ACC112 (cell line): Measurements from ENCODE around the gene LRP2BP.
A peak's percentile ranks its signal among the peaks of the same experiment; 100 is the strongest.

Experiments used
- H2AFZ ChIP-seq: fragments of 200-600 bp; sonication (generic); one replicate; pipeline ENCODE4 v1.6.0; 2017; ENCODE audit warnings: antibody characterized with exemption, low read length; ENCODE audit not compliant: unreplicated experiment
- H3K27ac ChIP-seq: fragments of 200-600 bp; sonication (generic); 2 replicates; pipeline ENCODE4 v1.5.1; 2014; ENCODE audit warnings: low read depth, mild to moderate bottlenecking, antibody characterized with exemption, low read length, moderate library complexity
- H3K27me3 ChIP-seq: fragments of 200-600 bp; sonication (generic); 2 replicates; pipeline ENCODE4 v1.6.1; 2014; ENCODE audit warnings: mild to moderate bottlenecking, antibody characterized with exemption, low read length, moderate library complexity, mixed read lengths; ENCODE audit not compliant: insufficient read depth
- H3K36me3 ChIP-seq: fragments of 200-600 bp; sonication (generic); 2 replicates; pipeline ENCODE4 v1.6.1; 2016; ENCODE audit warnings: mild to moderate bottlenecking, antibody characterized with exemption, low read length, moderate library complexity, mixed read lengths; ENCODE audit not compliant: insufficient read depth
- H3K4me1 ChIP-seq: fragments of 200-600 bp; sonication (generic); one replicate; pipeline ENCODE4 v1.6.1; 2016; ENCODE audit warnings: low read length, mixed read lengths; ENCODE audit not compliant: insufficient read depth, unreplicated experiment, control insufficient read depth
- H3K4me3 ChIP-seq: fragments of 200-600 bp; sonication (generic); 2 replicates; pipeline ENCODE4 v1.5.1; 2014; ENCODE audit warnings: mild to moderate bottlenecking, low read depth, low read length
- H3K79me2 ChIP-seq: fragments of 200-600 bp; sonication (generic); one replicate; pipeline ENCODE4 v1.6.0; 2016; ENCODE audit warnings: low read length; ENCODE audit not compliant: control insufficient read depth, unreplicated experiment, insufficient read depth

LRP2BP gene

DNA sequence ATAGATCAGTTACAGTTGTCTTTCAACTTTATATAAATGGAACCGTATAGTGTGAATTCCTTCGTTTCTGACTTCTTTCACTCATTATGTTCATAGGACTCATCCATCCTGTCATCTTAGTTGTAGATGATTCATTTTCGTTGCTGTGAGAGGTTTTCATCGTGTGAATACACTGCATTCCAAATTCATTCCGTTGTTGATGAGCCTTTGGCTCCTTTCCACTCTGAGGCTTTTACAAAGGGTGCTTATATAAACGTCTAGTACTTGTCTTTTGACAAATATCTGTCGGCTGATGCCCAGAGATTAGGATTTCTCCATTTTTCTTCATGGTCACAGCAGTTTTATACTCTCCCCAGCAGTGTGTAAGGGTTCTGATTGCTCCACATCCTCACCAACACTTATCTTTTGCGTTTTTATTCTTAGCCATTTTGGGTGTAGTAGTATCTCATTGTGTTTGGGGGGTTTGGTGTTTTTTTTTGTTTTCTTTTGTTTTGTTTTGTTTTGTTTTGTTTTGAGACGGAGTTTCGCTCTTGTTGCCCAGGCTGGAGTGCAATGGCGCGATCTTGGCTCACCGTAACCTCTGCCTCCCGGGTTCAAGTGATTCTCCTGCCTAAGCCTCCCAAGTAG is 48.6 kb downstream of the LRP2BP start:
- peaks cover 24% of the 10 kb centered on the region for H3K36me3 ChIP-seq
- H3K79me2 ChIP-seq = no peaks in the 10 kb centered on the region
- peak overlapping the region; percentile 58 for H3K27ac ChIP-seq
- peaks cover 28% of the 10 kb centered on the region for H3K4me1 ChIP-seq
- H3K4me3 ChIP-seq = no peak overlapping the region
- H2AFZ ChIP-seq = no peak overlapping the region
- no peaks in the 10 kb centered on the region for H3K27me3 ChIP-seq

DNA sequence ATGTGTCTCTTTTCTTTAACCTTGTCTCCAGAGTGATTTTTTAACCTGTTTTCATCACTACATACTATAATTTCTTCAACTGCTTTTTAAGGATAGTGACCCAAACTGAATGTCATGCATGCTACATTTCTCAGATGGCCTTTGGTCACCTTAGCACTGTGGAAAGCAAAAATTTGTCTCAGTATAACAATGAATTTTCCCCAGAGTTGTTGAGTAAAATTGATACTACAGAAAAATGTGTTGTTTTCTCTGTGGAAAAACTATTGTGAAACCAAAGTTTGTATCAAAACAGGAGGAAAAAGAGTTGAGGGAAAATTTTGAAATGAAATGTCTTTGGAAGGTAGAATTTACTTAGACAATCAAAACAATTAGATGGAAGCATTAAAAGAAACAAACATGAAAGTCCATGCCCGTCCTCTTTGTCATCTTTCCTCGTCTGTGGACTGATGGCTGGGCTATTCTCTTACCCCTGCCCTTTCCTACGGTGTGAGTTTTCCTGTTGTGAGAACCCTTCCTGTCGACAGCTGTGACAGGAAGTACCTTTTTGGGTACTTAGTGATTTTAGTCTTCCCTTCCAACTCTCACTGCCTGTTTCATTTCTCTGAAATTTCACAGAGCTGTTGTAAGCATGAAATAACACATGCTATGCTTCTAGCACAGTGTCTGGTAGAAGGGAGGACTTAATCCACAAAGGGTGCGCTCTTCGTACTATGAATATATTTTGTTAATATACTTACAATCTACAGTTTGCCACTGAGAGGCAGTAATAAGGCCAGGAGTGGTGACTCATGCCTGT is 50.8 kb downstream of the LRP2BP start:
- peak overlapping the region; percentile 67 for H3K4me3 ChIP-seq
- H3K4me1 ChIP-seq = peaks cover 28% of the 10 kb centered on the region
- peak overlapping the region; percentile 19 for H2AFZ ChIP-seq
- H3K79me2 ChIP-seq = no peaks in the 10 kb centered on the region
- no peaks in the 10 kb centered on the region for H3K27me3 ChIP-seq
- H3K36me3 ChIP-seq = peaks cover 26% of the 10 kb centered on the region
- H3K27ac ChIP-seq = peak overlapping the region; percentile 89

DNA sequence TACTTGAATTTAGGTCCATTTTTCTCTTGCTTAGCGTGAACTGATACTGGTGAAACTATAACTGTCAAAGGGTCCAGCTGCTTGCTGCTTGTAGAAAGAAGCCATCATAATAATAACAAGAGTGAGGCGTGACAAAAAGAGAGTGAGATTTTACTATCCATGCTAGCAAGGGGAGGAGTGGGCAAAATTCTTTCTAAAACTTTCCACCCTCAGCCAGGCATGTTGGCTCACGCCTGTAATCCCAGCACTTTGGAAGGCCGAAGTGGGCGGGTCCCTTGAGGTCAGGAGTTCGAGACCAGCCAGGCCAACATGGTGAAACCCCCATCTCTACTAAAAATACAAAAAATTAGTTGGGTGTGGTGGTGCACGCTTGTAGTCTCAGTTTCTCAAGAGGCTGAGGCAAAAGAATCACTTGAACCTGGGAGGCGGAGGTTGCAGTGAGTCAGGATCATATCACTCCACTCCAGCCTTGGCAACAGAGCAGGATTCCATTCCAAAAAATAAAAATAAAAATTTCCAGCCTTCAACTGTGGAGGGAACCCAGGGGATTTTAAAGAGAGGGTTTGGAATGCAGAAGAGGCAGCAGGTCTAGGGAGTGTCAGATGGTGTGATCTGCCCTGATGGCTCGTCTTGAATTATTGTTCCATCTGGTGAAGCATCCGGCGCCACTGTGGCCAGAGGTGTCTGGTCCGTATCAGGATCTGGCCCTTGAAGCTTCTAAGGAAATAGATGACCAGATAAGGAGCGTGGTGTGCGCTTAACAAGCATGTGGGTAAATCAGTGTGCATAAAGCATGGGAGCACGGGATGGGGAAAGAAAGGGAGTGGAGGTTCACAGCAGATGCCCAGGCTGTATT is 51.8 kb downstream of the LRP2BP start:
- Histone ChIP-seq H3K4me3 (peak overlapping the region; percentile 67), H3K4me1 (peaks cover 28% of the 10 kb centered on the region), H3K36me3 (peaks cover 22% of the 10 kb centered on the region), H3K27ac (peak overlapping the region; percentile 89), H3K79me2 (no peaks in the 10 kb centered on the region), H3K27me3 (no peaks in the 10 kb centered on the region), H2AFZ (peak overlapping the region; percentile 7)

DNA sequence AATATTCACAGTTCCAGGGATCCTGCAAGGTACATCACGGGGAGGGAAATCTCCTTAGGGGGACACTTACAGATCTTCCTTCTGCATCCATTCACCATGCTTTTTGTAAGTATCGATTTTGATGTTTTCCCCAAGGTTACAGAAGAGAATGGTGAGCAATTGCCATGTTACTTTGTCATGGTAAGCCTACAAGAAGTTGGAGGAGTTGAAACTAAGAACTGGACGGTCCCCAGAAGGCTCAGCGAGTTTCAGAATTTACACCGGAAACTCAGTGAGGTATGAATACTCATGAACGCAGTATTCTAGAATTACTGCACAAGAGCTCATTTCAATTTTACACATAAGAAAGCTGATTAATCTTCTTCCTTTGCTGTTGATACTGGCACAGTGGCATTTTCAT is 53.9 kb downstream of the LRP2BP start:
- Histone ChIP-seq H3K4me1 (peaks cover 25% of the 10 kb centered on the region), H3K27ac (no peak overlapping the region), H2AFZ (no peak overlapping the region), H3K27me3 (no peaks in the 10 kb centered on the region), H3K4me3 (no peak overlapping the region), H3K79me2 (no peaks in the 10 kb centered on the region), H3K36me3 (peaks cover 18% of the 10 kb centered on the region)

DNA sequence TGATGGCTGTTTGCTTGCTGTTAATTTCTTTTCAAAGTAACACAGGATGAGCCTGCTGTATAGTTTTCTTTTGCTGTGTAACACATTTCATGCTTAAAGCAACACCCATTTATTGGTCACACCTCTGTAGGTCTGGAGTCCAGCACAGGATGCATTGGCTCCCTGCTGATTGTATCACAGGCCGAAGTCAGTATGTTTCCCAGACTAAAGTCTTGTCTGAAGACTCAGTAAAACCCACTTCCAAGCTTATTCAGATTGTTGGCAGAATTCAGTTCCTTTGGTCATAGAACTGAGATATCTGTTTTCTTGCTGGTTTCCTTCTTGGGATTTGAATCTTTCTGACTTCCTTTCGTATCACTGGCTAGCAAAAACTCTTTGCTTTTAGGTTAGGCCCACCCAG is 54.3 kb downstream of the LRP2BP start:
- no peak overlapping the region for H3K4me3 ChIP-seq
- peaks cover 16% of the 10 kb centered on the region for H3K36me3 ChIP-seq
- no peak overlapping the region for H3K27ac ChIP-seq
- H2AFZ ChIP-seq = no peak overlapping the region
- H3K79me2 ChIP-seq = no peaks in the 10 kb centered on the region
- H3K4me1 ChIP-seq = peaks cover 23% of the 10 kb centered on the region
- H3K27me3 ChIP-seq = no peaks in the 10 kb centered on the region

DNA sequence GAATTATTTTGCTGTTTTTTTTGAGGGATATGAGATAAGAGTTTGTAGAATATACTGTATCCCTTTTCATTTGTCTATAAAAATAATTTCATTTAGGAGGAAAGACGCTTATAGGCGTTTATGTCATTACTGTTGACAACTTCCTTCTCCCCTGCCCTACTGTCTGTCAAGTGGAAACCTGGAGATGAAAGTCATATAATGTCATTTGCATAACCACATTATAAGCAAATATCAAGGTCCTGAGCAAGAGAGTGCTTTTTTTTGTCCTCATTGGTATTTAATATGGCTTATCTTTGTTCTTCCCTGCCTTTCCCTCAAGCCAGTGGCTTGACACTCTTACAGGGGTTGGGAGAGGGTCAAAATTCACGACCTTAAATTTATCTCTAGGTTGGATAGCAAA is 55.8 kb downstream of the LRP2BP start:
- H2AFZ ChIP-seq = no peak overlapping the region
- H3K27me3 ChIP-seq = no peaks in the 10 kb centered on the region
- H3K4me3 ChIP-seq = no peak overlapping the region
- H3K27ac ChIP-seq = no peak overlapping the region
- no peaks in the 10 kb centered on the region for H3K79me2 ChIP-seq
- peaks cover 20% of the 10 kb centered on the region for H3K36me3 ChIP-seq
- peaks cover 17% of the 10 kb centered on the region for H3K4me1 ChIP-seq

DNA sequence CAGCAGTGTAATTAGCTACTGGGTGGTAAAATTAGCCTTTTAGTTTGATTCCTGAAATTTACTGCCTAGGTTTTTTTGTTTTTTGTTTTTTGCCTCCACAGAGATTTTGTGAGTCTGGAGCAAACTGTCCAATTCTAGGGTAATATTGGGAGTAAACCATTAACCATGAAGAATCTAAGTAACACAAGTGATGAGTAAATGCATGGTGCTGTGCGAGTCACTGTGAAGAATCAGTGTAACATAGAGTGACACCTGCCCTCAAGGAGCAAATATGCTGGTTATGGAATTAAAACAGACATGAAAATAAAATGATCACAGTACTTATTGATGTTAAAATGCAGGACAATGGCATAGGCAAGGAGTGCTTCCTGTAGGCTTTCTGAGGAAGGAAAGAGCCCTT is 60.1 kb downstream of the LRP2BP start:
- Histone ChIP-seq H3K27ac (no peak overlapping the region), H3K4me1 (no peaks in the 10 kb centered on the region), H3K4me3 (no peak overlapping the region), H2AFZ (no peak overlapping the region), H3K27me3 (no peaks in the 10 kb centered on the region), H3K79me2 (no peaks in the 10 kb centered on the region), H3K36me3 (peaks cover 12% of the 10 kb centered on the region)

DNA sequence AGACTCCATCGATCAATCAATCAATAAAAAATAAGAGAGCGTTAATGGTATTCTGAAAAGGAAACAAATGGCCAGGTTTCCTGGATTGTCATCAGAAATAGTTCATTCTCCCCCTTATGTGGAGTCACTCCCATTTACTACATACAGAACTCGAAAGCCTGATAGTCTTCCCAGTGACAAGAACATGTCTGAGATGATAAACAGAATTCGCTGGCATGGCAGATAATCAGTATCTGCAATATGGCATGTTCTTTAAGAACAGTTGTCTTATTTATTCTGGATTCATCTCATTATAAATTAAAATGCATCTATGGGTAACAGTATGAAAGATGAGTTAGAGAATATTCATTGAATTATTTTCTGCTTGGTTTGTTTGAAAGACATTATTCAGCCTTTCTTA is 61.4 kb downstream of the LRP2BP start:
- peaks cover 12% of the 10 kb centered on the region for H3K36me3 ChIP-seq
- no peaks in the 10 kb centered on the region for H3K4me1 ChIP-seq
- no peak overlapping the region for H2AFZ ChIP-seq
- H3K27ac ChIP-seq = no peak overlapping the region
- H3K4me3 ChIP-seq = no peak overlapping the region
- no peaks in the 10 kb centered on the region for H3K27me3 ChIP-seq
- no peaks in the 10 kb centered on the region for H3K79me2 ChIP-seq

DNA sequence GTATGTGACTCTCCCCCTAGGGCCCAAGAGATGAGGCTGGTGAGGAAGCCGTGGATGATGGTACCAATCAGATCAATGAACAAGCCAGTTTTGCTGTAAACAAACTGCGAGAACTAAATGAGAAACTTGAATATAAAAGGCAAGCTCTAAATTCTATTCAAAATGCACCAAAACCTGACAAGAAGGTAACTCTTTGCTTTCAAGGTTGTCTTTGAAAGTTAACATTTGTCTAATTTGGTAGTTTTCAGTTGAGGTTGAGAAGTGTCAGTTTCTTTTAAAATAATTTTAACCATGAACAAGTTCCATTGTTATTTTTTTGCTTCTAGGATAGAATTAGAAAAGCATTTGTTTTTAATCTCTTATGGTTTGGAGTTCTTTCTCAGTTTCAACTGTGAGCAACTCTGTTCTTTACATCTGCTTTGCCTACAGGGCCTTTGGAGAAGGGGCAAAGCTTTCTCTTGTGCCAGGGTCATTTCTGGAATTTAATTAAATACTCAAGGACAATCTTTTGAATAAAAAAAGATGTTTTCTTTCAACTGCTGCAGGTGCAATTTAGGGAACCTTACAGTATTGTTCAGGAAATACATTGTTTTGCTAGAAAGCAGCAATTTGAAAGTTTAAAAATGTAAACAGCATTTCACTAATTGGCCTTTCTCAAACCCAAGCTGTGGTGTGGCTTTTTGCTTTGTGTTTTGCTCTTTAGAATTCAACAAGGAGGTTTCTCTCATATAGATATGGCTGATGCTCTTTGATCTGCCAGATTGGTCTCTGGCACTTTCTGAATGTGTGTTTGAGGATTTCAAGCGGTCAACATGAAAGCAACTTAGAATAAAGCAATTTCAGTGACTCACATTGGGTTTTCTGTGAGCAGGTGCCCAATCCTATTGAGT is 62.9 kb downstream of the LRP2BP start:
- H3K79me2 ChIP-seq = no peaks in the 10 kb centered on the region
- H3K4me3 ChIP-seq = no peak overlapping the region
- no peaks in the 10 kb centered on the region for H3K4me1 ChIP-seq
- peaks cover 17% of the 10 kb centered on the region; the same call in 1 of the 2 replicates for H3K36me3 ChIP-seq
- H3K27me3 ChIP-seq = no peaks in the 10 kb centered on the region
- no peak overlapping the region for H2AFZ ChIP-seq
- no peak overlapping the region for H3K27ac ChIP-seq
